GM10266 (cell line): Measurements from ENCODE around the gene PIP5K1C.

Source experiments
- DNase-seq: peaks from one replicate; pipeline ENCODE4 v3.0.0; 2012; ENCODE audit errors: extremely low spot score
- CTCF ChIP-seq: IDR thresholded peaks from 2 replicates; pipeline ENCODE4 v1.5.1; 2012; ENCODE audit warnings: mild to moderate bottlenecking, low read depth; ENCODE audit not compliant: control insufficient read depth, insufficient read depth; ENCODE audit errors: missing control alignments

PIP5K1C gene

GRCh38 chr19:3617463-3617862, 82.8 kb downstream of the PIP5K1C start:
- no peak for TF ChIP-seq CTCF
- no peak for DNase-seq

DNA sequence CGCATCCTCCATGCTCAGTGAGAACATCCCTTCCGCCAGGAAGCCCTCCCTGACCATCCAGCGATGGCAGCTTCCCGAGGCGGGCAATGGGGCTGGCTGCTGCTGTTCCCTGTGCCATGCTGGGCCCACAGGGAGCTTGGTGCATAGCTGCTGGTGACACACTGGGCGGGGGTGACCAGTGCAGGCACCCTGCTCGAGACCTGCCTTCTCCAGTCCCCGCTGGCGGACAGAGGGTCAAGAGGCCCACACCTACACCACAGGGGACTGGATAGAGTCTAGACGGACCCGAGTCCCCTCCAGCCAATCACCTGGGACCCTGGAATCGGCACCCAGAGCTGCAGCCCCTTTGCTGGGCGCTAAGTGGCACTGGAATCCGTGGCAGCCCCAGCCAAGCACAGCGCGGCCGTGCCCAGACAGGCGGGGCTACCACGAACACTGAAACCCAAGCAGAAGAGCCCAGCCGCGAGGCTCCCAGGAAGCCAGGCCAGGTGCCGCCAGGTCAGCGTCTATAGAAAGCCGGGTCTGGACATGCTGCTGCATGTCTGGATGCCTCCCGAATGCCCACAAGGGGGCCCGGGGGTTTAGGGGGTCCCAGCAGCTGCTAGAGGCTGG, 84.6 kb downstream of the PIP5K1C start:
- DNase-seq = no peak
- no peak for TF ChIP-seq CTCF

DNA sequence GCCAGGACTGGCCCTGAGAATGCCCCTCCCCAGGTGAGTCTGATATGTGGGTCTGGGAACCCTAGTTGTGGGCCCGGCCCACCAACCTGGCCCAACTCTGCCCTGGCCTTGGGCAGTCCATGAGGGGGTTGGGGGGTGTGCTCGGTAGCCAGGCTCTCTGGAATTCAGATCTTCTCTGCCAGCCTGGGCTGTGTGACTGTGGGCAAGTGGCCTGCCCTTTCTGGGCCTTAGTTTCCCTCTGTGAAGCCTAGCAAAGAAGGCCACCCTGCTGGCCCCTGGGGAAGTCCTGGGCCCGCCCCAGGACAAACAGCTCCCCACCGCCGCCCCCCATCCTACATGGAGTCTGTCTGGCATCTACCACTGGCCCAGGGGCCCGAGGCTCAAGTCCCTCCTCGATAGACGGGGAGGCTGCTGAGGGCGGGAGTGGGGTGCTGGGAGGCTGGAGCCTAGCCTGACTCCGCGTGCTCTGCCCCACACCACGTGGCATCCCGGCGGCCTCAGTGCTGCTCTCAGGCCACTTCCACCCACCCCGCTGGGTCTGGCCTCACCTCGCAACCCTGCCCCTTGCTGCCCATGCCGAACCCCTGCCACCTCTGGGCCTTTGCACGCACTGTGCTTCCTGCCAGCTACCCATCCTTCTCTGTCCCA, 85.3 kb downstream of the PIP5K1C start:
- DNase-seq = no peak
- TF ChIP-seq CTCF = no peak

- TF ChIP-seq CTCF = no peak
- no peak for DNase-seq
Observed at GRCh38 chr19:3613818-3614661, 86.2 kb downstream of the PIP5K1C start.

DNA sequence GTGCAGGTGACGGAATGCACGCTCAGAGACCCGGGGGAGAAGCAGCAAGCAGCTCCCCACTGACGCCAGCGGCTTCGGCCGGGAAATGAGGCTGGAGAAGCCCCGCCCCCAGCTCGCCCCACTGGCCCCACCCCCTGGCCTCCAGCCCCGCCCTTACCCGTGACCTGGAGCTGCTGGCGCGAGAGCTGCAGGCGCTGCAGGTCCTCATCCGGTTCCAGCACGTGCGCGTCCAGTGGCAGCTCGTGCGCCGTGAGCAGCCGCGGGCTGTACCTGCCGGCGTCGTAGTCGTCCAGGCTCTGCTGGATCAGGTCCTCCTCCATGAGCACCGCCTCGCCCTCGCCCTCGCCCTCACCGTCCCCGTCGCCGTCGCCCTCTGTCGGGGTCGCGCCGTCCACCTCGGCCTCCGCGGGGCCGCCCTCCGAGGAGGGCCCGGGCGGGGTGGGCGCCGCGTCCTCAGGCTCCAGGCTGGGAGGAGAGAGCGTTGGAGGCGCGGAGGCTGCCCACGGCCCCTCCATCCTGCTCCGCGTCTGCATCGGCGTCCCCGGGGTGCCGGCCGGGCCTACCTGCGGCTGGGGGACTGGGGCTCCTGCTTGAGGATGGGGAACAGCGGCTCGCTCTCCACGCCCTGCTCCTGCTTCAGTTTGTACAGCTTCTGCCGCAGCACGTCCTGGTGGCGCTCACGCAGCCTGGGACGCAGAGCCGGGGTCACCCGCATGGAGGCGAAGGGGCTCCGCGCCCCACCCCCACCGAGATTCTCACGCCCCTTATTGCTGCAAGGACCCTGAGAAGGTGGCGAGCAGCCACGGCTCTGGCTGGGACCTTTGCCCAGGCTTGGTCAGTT, 87.1 kb downstream of the PIP5K1C start:
- no peak for DNase-seq
- no peak for TF ChIP-seq CTCF

- TF ChIP-seq CTCF = no peak
- no peak for DNase-seq
Observed at GRCh38 chr19:3612330-3612729, 87.9 kb downstream of the PIP5K1C start.
